OCI-LY1 (cell line): ENCODE results near the gene PSMB5.

Experiments used
- H2AFZ ChIP-seq: fragments of 200-600 bp; sonication (generic), shearing (Covaris generic); 2 replicates; pipeline ENCODE4 v1.6.0; 2014; ENCODE audit warnings: antibody characterized with exemption, mild to moderate bottlenecking, low read length
- H3F3A ChIP-seq: fragments of 200-600 bp; sonication (generic), shearing (Covaris generic); 2 replicates; pipeline ENCODE4 v1.6.0; 2014; ENCODE audit warnings: mild to moderate bottlenecking, antibody characterized with exemption, low read length, moderate library complexity; ENCODE audit not compliant: insufficient read depth
- H3K27ac ChIP-seq: fragments of 200-600 bp; sonication (generic); 2 replicates; pipeline ENCODE4 v1.5.1; 2014; ENCODE audit warnings: low read length, mixed run types, mild to moderate bottlenecking, low read depth; ENCODE audit not compliant: poor library complexity, severe bottlenecking
- H3K27me3 ChIP-seq: fragments of 200-600 bp; sonication (generic); 2 replicates; pipeline ENCODE4 v1.6.0; 2014; ENCODE audit warnings: antibody characterized with exemption, mild to moderate bottlenecking, low read length, moderate library complexity; ENCODE audit not compliant: insufficient read depth
- H3K36me3 ChIP-seq: fragments of 200-600 bp; sonication (generic); 2 replicates; pipeline ENCODE4 v1.6.1; 2014; ENCODE audit warnings: mild to moderate bottlenecking, antibody characterized with exemption, low read length, moderate library complexity, mixed read lengths; ENCODE audit not compliant: insufficient read depth
- H3K4me1 ChIP-seq: fragments of 200-600 bp; sonication (generic); 2 replicates; pipeline ENCODE4 v1.5.1; 2014; ENCODE audit warnings: mild to moderate bottlenecking, low read length, moderate library complexity; ENCODE audit not compliant: insufficient read depth, severe bottlenecking
- H3K4me2 ChIP-seq: fragments of 200-600 bp; sonication (generic), shearing (Covaris generic); 2 replicates; pipeline ENCODE4 v1.6.1; 2014; ENCODE audit warnings: low read length
- H3K4me3 ChIP-seq: fragments of 200-600 bp; sonication (generic); 2 replicates; pipeline ENCODE4 v1.5.1; 2014; ENCODE audit warnings: low read length, low read depth, mild to moderate bottlenecking, mixed read lengths; ENCODE audit not compliant: poor library complexity, severe bottlenecking
- H3K79me2 ChIP-seq: fragments of 200-600 bp; shearing (Covaris generic); 2 replicates; pipeline ENCODE4 v1.6.1; 2016; ENCODE audit warnings: mixed run types, low read length, mixed read lengths; ENCODE audit not compliant: insufficient read depth
- H3K9ac ChIP-seq: fragments of 200-600 bp; sonication (generic), shearing (Covaris generic); 2 replicates; pipeline ENCODE4 v1.6.1; 2014; ENCODE audit warnings: mild to moderate bottlenecking, low read length, mixed read lengths
- H3K9me2 ChIP-seq: fragments of 200-600 bp; sonication (generic), shearing (Covaris generic); 2 replicates; pipeline ENCODE4 v1.6.1; 2014; ENCODE audit warnings: low read depth, mild to moderate bottlenecking, low read length, mixed read lengths
- H3K9me3 ChIP-seq: fragments of 200-600 bp; shearing (Covaris generic); 2 replicates; pipeline ENCODE4 v1.6.1; 2014; ENCODE audit warnings: low read length, mixed read lengths
- H4K20me1 ChIP-seq: fragments of 200-600 bp; sonication (generic), shearing (Covaris generic); 2 replicates; pipeline ENCODE4 v1.6.0; 2016; ENCODE audit warnings: mild to moderate bottlenecking, low read length; ENCODE audit not compliant: insufficient read depth
- EZH2 ChIP-seq: fragments of 200-600 bp; sonication (generic), shearing (Covaris generic); IDR thresholded peaks from 2 replicates; pipeline ENCODE4 v1.8.0; 2017; ENCODE audit warnings: borderline replicate concordance, mixed run types, mild to moderate bottlenecking, antibody characterized with exemption, low read length, moderate library complexity, mixed read lengths
- TF ChIP-seq, protein P1 (sequence below): fragments of 200-600 bp; sonication (generic), shearing (Covaris generic); IDR thresholded peaks from 2 replicates; pipeline ENCODE4 v1.5.1; 2017; ENCODE audit warnings: mild to moderate bottlenecking, antibody characterized with exemption, low read length, moderate library complexity, mixed read lengths

The PSMB5 gene

DNA sequence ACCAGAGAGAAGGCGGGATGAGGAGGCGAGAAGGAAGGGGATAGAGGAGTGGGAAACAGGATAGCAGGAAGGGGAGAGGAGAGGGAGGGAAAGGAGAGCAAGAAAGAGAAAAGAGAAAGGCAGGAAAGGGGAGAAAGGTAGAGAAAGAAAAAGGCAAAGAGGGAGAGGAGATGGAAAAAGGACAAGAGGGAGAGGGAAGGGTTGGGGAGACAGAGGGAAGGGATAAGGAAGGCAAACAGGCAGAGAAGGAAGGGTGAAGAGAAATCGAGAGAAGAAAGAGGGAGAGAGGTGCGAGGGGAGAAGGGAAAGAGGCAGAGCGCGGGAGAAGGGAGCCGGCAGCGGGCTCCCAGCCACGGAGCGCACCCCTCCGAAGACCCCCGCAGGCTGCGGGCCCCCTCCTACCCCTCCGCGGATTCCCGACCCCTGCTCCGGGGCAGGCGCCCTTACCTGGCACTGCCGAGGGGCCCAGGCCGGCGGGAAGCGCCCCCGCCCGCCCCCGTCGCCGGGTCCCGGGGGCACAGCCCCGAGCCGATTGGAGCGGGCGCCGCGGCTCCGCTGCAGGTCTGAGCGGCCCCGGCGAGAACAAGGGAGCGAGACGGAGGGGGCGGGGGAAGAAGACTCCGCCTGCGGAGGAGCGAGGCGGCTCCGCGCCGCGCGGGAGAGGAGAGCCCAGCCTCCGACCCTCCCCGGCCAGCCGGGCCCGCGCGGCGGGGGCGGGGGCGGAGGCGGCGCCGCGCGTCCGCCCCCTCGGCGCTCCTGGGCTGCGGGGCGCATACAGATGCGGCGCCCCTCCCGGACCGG lies 22.5 kb upstream of the PSMB5 start, which contains the start of gene CDH24:
Gene CDH24 (minus strand): TSS at position 565 of the 801 bp plus-strand sequence. CDS start 1,787 bp downstream, outside the sequence.
- Histone ChIP-seq H3K36me3 (peaks cover 35% of the 10 kb centered on the region), H3K9ac (peak within 1 kb of the TSS; percentile 58), H4K20me1 (no peaks in the 10 kb centered on the region), H3K4me1 (peaks cover 18% of the 10 kb centered on the region), H3K4me3 (peak within 1 kb of the TSS; percentile 63), H3K9me3 (no peaks in the 10 kb centered on the region), H2AFZ (no peak within 1 kb of the TSS), H3K27ac (no peak within 1 kb of the TSS), H3K9me2 (no peaks in the 10 kb centered on the region), H3F3A (no peaks in the 10 kb centered on the region), H3K79me2 (no peaks in the 10 kb centered on the region), H3K27me3 (no peaks in the 10 kb centered on the region), H3K4me2 (peak within 1 kb of the TSS; percentile 81)
- TF ChIP-seq, protein P1, sequence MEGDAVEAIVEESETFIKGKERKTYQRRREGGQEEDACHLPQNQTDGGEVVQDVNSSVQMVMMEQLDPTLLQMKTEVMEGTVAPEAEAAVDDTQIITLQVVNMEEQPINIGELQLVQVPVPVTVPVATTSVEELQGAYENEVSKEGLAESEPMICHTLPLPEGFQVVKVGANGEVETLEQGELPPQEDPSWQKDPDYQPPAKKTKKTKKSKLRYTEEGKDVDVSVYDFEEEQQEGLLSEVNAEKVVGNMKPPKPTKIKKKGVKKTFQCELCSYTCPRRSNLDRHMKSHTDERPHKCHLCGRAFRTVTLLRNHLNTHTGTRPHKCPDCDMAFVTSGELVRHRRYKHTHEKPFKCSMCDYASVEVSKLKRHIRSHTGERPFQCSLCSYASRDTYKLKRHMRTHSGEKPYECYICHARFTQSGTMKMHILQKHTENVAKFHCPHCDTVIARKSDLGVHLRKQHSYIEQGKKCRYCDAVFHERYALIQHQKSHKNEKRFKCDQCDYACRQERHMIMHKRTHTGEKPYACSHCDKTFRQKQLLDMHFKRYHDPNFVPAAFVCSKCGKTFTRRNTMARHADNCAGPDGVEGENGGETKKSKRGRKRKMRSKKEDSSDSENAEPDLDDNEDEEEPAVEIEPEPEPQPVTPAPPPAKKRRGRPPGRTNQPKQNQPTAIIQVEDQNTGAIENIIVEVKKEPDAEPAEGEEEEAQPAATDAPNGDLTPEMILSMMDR, result no peak
- TF ChIP-seq EZH2, result no peak

DNA sequence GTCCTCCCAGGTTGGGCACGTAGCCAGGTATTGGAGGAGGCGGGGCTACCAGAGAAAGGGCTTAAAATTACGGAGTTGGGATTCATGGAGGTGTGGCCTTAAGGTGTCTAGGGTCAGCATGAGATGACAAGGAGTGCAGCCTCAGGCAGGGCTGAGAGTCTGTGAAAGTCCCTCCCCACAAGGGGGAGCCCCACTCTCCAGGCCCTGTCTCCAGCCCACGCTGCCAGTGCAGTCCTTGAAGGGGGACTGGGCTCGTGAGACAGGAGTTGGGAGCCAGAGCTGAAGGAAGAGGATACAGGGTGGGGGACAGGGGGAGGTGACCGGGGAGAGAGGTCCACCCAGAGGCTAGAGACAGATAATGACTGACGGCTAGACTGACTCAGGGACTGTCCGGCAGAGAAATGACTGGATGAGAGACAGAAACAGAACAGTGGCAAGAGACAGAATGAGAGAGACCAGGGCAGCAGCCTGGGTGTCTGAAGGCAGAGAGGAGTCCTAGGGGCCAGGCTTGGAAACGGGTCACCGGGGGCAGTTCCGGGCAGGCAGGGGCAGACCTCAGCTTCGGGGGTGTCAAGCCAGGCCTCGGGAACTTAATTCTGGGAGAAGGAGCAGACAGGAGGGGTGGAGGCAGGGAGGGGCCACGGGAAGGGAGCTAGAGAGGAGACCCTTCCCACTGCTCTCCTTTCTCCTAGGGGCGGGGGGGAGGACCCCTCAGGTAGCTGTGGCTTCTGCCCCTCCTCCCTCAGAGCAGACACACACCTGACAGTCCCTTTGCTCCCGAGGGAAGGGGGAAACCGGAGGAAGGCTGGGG lies 21.6 kb upstream of the PSMB5 start:
- H3K79me2 ChIP-seq, result no peaks in the 10 kb centered on the region
- no peaks in the 10 kb centered on the region for H3K9me3 ChIP-seq
- H3K4me1 ChIP-seq, result peaks cover 18% of the 10 kb centered on the region
- no peaks in the 10 kb centered on the region for H4K20me1 ChIP-seq
- H3K9me2 ChIP-seq, result no peaks in the 10 kb centered on the region
- H2AFZ ChIP-seq, result no peak overlapping the region
- TF ChIP-seq EZH2, result no peak
- TF ChIP-seq, protein P1, result peak; percentile 83
- no peaks in the 10 kb centered on the region for H3K27me3 ChIP-seq
- peak overlapping the region; percentile 63 for H3K4me3 ChIP-seq
- H3K36me3 ChIP-seq, result peaks cover 29% of the 10 kb centered on the region
- no peaks in the 10 kb centered on the region for H3F3A ChIP-seq
- no peak overlapping the region for H3K27ac ChIP-seq
- H3K9ac ChIP-seq, result peak overlapping the region; percentile 29; the same call in 1 of the 2 replicates
- H3K4me2 ChIP-seq, result peak overlapping the region; percentile 81; the same call in 1 of the 2 replicates

DNA sequence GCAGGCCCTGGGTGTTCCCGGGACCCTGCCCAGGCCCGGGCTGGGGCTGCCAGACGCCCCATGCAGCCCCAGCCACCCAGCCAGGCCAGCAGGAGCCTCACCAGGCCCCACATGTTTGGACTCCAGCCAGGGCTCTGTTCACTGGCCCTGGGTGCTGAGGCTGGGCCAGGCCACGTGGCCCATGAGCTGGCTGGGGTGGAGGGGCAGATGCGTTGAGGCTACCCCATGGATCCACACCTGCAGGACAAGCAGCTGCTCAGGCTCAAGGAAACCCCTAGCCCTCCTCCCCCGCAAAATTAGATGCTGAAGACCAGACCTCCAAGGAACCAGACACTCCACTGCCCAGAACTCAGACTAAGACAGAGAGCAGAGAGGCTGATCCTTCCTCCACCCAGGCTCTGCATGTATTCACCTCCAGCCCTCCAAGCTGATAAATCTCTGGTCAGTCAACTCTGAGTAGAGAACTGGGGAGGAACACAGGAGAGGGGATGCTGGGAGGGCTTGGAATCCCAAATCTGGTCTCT lies 21.0 kb upstream of the PSMB5 start:
- Histone ChIP-seq H3K27ac (no peak overlapping the region), H3K9me3 (no peaks in the 10 kb centered on the region), H4K20me1 (no peaks in the 10 kb centered on the region), H3F3A (no peaks in the 10 kb centered on the region), H3K4me1 (peaks cover 18% of the 10 kb centered on the region), H3K4me3 (no peak overlapping the region), H3K9me2 (no peaks in the 10 kb centered on the region), H3K79me2 (no peaks in the 10 kb centered on the region), H2AFZ (no peak overlapping the region), H3K36me3 (peaks cover 22% of the 10 kb centered on the region), H3K4me2 (no peak overlapping the region; the same call in 1 of the 2 replicates), H3K9ac (no peak overlapping the region), H3K27me3 (no peaks in the 10 kb centered on the region)
- TF ChIP-seq, protein P1, result no peak
- no peak for TF ChIP-seq EZH2
